H7 (cell line): ENCODE measurements around the gene SERINC2. TPM values are rescaled to one million over a fixed set of nuclear protein-coding genes. Genes with fewer than 3 reads are reported as not detected.
"Not testable (repeated sequence)": the region's sequence is repeated elsewhere in the genome, so short reads cannot be mapped to it uniquely, and the experiment has no call there.

Source experiments
- DNase-seq: peaks from one replicate; pipeline ENCODE4 v3.0.0; 2012
- H3K27me3 ChIP-seq: 2 replicates; pipeline ENCODE4 v1.6.0; 2011; ENCODE audit warnings: mild to moderate bottlenecking, low read length; ENCODE audit not compliant: control insufficient read depth, insufficient read depth
- H3K36me3 ChIP-seq: replicated peaks from 2 replicates; pipeline ENCODE4 v1.5.1; 2011; ENCODE audit warnings: low read length; ENCODE audit not compliant: control insufficient read depth, insufficient read depth
- H3K4me3 ChIP-seq: 2 replicates; pipeline ENCODE4 v1.5.1; 2011; ENCODE audit warnings: low read depth, mild to moderate bottlenecking, control low read depth, low read length, moderate library complexity; ENCODE audit not compliant: insufficient read depth
- total RNA-seq: library from RNA; depleted of rRNA; stranded (reverse); fragments of >200 nt; shearing (Covaris generic); gene quantifications from 2 replicates; pipeline ENCODE4 v1.2.3, GENCODE V29; 2014

Gene SERINC2
- total RNA-seq, 1 experiment from 2014 or later, result 40.0 TPM

GRCh38 chr1:31428436-31429221, 15.6 kb downstream of the SERINC2 start:
- H3K4me3 ChIP-seq, result no peak overlapping the region

GRCh38 chr1:31429583-31429982, 16.6 kb downstream of the SERINC2 start:
- peaks cover 2% of the 10 kb centered on the region for H3K36me3 ChIP-seq

More at GRCh38 chr1:31428436-31429221, 15.6 kb downstream of the SERINC2 start:
- Histone ChIP-seq H3K36me3 (peaks cover 2% of the 10 kb centered on the region; the same call in 1 of the 2 replicates), H3K27me3 (no peaks in the 10 kb centered on the region)
- DNase-seq, result no peak

GRCh38 chr1:31431351-31432257, 18.6 kb downstream of the SERINC2 start:
- peak; percentile 13 for DNase-seq
- H3K36me3 ChIP-seq, H3K4me3 ChIP-seq, H3K27me3 ChIP-seq: not testable (repeated sequence)

More at GRCh38 chr1:31429583-31429982, 16.6 kb downstream of the SERINC2 start:
- DNase-seq, result no peak
- Histone ChIP-seq H3K4me3 (no peak overlapping the region), H3K27me3 (no peaks in the 10 kb centered on the region)

GRCh38 chr1:31432592-31433395, 19.8 kb downstream of the SERINC2 start:
- DNase-seq, result peak; percentile 22
- H3K36me3 ChIP-seq, result no peaks in the 10 kb centered on the region; the same call in none of the 2 replicates

GRCh38 chr1:31433396-31433930, 20.4 kb downstream of the SERINC2 start:
- Histone ChIP-seq H3K36me3 (no peaks in the 10 kb centered on the region; the same call in none of the 2 replicates), H3K27me3 (no peaks in the 10 kb centered on the region), H3K4me3 (no peak overlapping the region)
- peak; percentile 25 for DNase-seq

More at GRCh38 chr1:31432592-31433395, 19.8 kb downstream of the SERINC2 start:
- Histone ChIP-seq H3K27me3 (no peaks in the 10 kb centered on the region), H3K4me3 (no peak overlapping the region)

GRCh38 chr1:31434101-31434871, 21.3 kb downstream of the SERINC2 start:
- peak; percentile 85 for DNase-seq
- H3K36me3 ChIP-seq, result no peaks in the 10 kb centered on the region; the same call in 1 of the 2 replicates
- no peaks in the 10 kb centered on the region for H3K27me3 ChIP-seq
- no peak overlapping the region for H3K4me3 ChIP-seq

GRCh38 chr1:31434979-31435378, 22.0 kb downstream of the SERINC2 start:
- Histone ChIP-seq H3K36me3 (no peaks in the 10 kb centered on the region; the same call in 1 of the 2 replicates), H3K27me3 (no peaks in the 10 kb centered on the region), H3K4me3 (no peak overlapping the region)
- peak; percentile 50 for DNase-seq

GRCh38 chr1:31435471-31436409, 22.7 kb downstream of the SERINC2 start:
- Histone ChIP-seq H3K4me3 (no peak overlapping the region), H3K36me3 (no peaks in the 10 kb centered on the region; the same call in 1 of the 2 replicates), H3K27me3 (no peaks in the 10 kb centered on the region)
- DNase-seq, result no peak

GRCh38 chr1:31436596-31437432, 23.8 kb downstream of the SERINC2 start:
- H3K4me3 ChIP-seq, result no peak overlapping the region
- no peak for DNase-seq
- no peaks in the 10 kb centered on the region for H3K27me3 ChIP-seq
- H3K36me3 ChIP-seq, result no peaks in the 10 kb centered on the region; the same call in 1 of the 2 replicates

- Histone ChIP-seq H3K27me3 (no peaks in the 10 kb centered on the region), H3K4me3 (no peak overlapping the region)
- DNase-seq, result no peak
Measured at GRCh38 chr1:31437433-31438037, 24.5 kb downstream of the SERINC2 start.

GRCh38 chr1:31439276-31439675, 26.3 kb downstream of the SERINC2 start:
- H3K36me3 ChIP-seq, result no peaks in the 10 kb centered on the region
- H3K27me3 ChIP-seq, result no peaks in the 10 kb centered on the region
- DNase-seq, result no peak
- no peak overlapping the region for H3K4me3 ChIP-seq

More at GRCh38 chr1:31437433-31438037, 24.5 kb downstream of the SERINC2 start:
- no peaks in the 10 kb centered on the region; the same call in 1 of the 2 replicates for H3K36me3 ChIP-seq
